ENCODE data around the gene KLHL25. TPM values are rescaled to one million over a fixed set of nuclear protein-coding genes. Genes with fewer than 3 reads are reported as not detected.

KLHL25 gene
- total and polyA plus RNA-seq, 2 of the 8 experiments (the other 6 are each of a cell fraction or from before 2014, with no cell fraction given) = 16.5 to 22.0 TPM

DNA sequence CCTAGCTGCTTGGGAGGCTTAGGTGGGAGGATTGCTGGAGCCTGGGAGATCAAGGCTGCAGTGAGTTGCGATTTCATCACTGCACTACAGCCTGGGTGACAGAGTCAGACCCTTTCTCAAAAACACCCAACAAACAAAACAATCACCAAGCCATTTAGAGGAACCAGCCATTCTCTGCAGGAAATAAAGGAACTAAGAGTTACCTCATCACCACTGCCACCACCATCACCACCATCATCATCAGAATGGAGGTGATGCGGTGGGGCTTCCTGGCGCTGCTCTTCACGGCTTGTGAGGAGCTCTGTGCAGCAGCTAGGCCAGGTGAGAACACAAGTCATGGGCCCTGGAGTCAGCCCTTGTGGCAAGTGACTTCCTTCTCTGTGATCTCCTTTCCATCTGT, 37.7 kb upstream of the KLHL25 start:
- WGBS, 2 experiments (ENCODE audit: extremely low coverage in 1 of 2, insufficient coverage in 1 of 2, insufficient read length in 1 of 2, insufficient replicate concordance in 2 of 2, low coverage in 1 of 2, low lambda C conversion rate in 2 of 2, missing lambda C conversion rate in 1 of 2) = 99% methylated on average over 4 of the region's 4 CpGs; no CpG with 5 or more reads in 1 of the 2 experiments
- TF ChIP-seq NANOG (IDR thresholded peaks at IDR 0.05; ENCODE audit: insufficient read depth, low read depth, low read length, poor library complexity, severe bottlenecking) = no peak
- no peak for TF ChIP-seq YY1 (IDR thresholded peaks at IDR 0.05; ENCODE audit: low read depth, low read length)
- no peak for TF ChIP-seq RAD21 (IDR thresholded peaks at IDR 0.05 in 1 of 2, conservative IDR thresholded peaks at IDR 0.05 in 1 of 2; ENCODE audit: low read depth in 2 of 2, low read length in 2 of 2)
- TF ChIP-seq EP300 (IDR thresholded peaks at IDR 0.05; ENCODE audit: borderline replicate concordance in 1 of 2, low read depth in 2 of 2, low read length in 2 of 2) = no peak
- TF ChIP-seq, protein P1, sequence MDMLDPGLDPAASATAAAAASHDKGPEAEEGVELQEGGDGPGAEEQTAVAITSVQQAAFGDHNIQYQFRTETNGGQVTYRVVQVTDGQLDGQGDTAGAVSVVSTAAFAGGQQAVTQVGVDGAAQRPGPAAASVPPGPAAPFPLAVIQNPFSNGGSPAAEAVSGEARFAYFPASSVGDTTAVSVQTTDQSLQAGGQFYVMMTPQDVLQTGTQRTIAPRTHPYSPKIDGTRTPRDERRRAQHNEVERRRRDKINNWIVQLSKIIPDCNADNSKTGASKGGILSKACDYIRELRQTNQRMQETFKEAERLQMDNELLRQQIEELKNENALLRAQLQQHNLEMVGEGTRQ (IDR thresholded peaks at IDR 0.05; ENCODE audit: low read length) = no peak

More for the DNA sequence above, 37.7 kb upstream of the KLHL25 start:
- H3K4me1 ChIP-seq (replicated peaks in 1 of 4; ENCODE audit: control insufficient read depth in 3 of 4, insufficient read depth in 4 of 4, low read length in 3 of 4) = no peaks in the 10 kb centered on the region
- no peak overlapping the region for H3K4me3 ChIP-seq (ENCODE audit: extremely low read depth in 1 of 4, insufficient read depth in 2 of 4, low read depth in 3 of 4, low read length in 4 of 4)
- H3K27ac ChIP-seq (ENCODE audit: low read depth, low read length) = no peak overlapping the region
- no peak overlapping the region for H2AFZ ChIP-seq (ENCODE audit: low read length)
- no peak overlapping the region for H2BK15ac ChIP-seq (ENCODE audit: low read length)
- H3K79me2 ChIP-seq (ENCODE audit: control insufficient read depth in 1 of 2, insufficient read depth in 2 of 2, low read length in 2 of 2) = no peaks in the 10 kb centered on the region
- H4K8ac ChIP-seq (ENCODE audit: extremely low read depth, insufficient read depth, low read length) = no peak overlapping the region
- FAIRE-seq (no peak), DNase-seq (ENCODE audit: low read depth in 1 of 2, low spot score in 2 of 2) (no peak)
- H3K27me3 ChIP-seq (replicated peaks in 1 of 4; ENCODE audit: control insufficient read depth in 3 of 4, extremely low read depth in 1 of 4, insufficient read depth in 3 of 4, low read length in 3 of 4) = peaks cover 0 to 2% (median 0%) of the 10 kb centered on the region in 4 experiments; a peak in 1 of 7 replicates
- H4K5ac ChIP-seq (ENCODE audit: insufficient read length, low read depth, low read length) = no peak overlapping the region
- H3K79me1 ChIP-seq (ENCODE audit: low read depth, low read length) = no peaks in the 10 kb centered on the region
- H3K23me2 ChIP-seq (ENCODE audit: low read depth, low read length) = no peaks in the 10 kb centered on the region
- no peaks in the 10 kb centered on the region for H3K36me3 ChIP-seq (ENCODE audit: control insufficient read depth in 2 of 4, insufficient read depth in 4 of 4, low read length in 3 of 4)
- POLR2A ChIA-PET (ENCODE audit: partially characterized antibody) = no interaction called here
- no peak overlapping the region for H2AK5ac ChIP-seq (ENCODE audit: low read depth, low read length)
- CTCF ChIA-PET (ENCODE audit: partially characterized antibody) = interaction anchor here (0.7 to 3.1 kb wide), 16 partner anchors 8 to 121 kb away, joined by 3 to 20 read pairs (median 4); no protein-coding TSS in a partner anchor
- H3K4ac ChIP-seq (replicated peaks; ENCODE audit: insufficient read length, low read depth, low read length) = no peak overlapping the region
- no peak overlapping the region for H2BK5ac ChIP-seq (ENCODE audit: low read depth, low read length)
- no peak overlapping the region for H4K91ac ChIP-seq (replicated peaks; ENCODE audit: insufficient read length, low read length)
- H2BK12ac ChIP-seq (ENCODE audit: low read depth, low read length) = no peak overlapping the region
- H3K56ac ChIP-seq (replicated peaks; ENCODE audit: insufficient read length, low read depth, low read length) = no peak overlapping the region
- no peak overlapping the region for H2BK120ac ChIP-seq (replicated peaks; ENCODE audit: low read depth, low read length)
- no peak overlapping the region for H3K4me2 ChIP-seq (ENCODE audit: insufficient read depth in 1 of 2, low read depth in 2 of 2, low read length in 2 of 2)
- no peak overlapping the region for H3K18ac ChIP-seq (ENCODE audit: extremely low read depth, low read length)
- no peak overlapping the region for H2BK20ac ChIP-seq (ENCODE audit: low read length)
- H4K20me1 ChIP-seq (replicated peaks in 1 of 2; ENCODE audit: control insufficient read depth in 1 of 2, insufficient read depth in 2 of 2, low read length in 2 of 2) = no peaks in the 10 kb centered on the region
- H3K9me3 ChIP-seq (ENCODE audit: insufficient read depth in 2 of 2, low read depth in 1 of 2, low read length in 1 of 2) = no peaks in the 10 kb centered on the region
- H3K14ac ChIP-seq (ENCODE audit: insufficient read length) = no peak overlapping the region
- no peak overlapping the region for H3K9ac ChIP-seq (replicated peaks in 1 of 4; ENCODE audit: extremely low read depth in 1 of 4, low read depth in 3 of 4, low read length in 3 of 4)
- no peak overlapping the region for H3K23ac ChIP-seq (ENCODE audit: insufficient read length)
